Ovary (tissue), 3 donors: ENCODE measurements around the gene MCRS1.

Experiments used
- EP300 ChIP-seq: sonication (generic); formaldehyde crosslinking; IDR thresholded peaks from one replicate; pipeline ENCODE4 v1.6.1; 2017; ENCODE audit warnings: antibody characterized with exemption
- POLR2A ChIP-seq: fragments of 450-650 bp; IDR thresholded peaks from one replicate; pipeline ENCODE4 v1.6.1; 2017; ENCODE audit warnings: antibody characterized with exemption, mild to moderate bottlenecking, moderate library complexity
- TF ChIP-seq, protein P1 (sequence below), 3 donors: fragments of 450-650 bp in 2 of 3; fragments of 200-600 bp in 1 of 3; IDR thresholded peaks; one replicate each; pipeline versions ENCODE4 v1.5.1 to v1.8.0; 2016 to 2022; ENCODE audit warnings: antibody characterized with exemption in 3 of 3, mild to moderate bottlenecking in 1 of 3
- donor health status: DM: no; HTN: no; CAD: no.

DNA sequence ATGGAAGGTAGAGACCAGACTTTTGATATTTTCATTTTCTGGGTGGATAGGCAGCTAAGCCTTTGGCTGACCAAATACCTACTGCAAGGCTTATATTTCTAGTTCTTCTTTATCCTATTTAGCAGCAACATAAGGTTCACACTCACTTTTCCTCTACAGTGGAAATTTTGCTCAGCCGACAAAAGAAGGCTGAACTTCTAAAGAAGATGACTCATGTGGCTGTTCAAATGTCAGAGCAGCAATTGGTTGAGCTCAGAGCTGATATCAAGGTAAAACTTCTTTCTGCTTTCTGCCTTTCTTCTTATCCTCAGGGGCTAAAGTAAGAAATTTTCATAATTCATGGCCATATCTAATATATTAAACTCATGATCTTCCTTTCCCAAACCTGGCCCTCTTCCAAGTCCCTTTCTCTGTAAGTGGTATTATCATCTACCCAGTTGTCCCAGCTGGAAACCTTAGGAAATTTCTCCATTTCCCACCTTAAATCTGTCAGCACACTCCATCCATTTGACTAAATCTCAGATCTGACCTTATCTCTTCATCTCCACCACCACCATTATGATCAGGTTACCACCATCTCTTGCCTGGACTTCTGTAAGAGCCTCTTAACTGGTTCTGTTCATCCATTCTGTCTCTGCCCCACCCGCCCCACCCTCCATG is 48.9 kb downstream of the MCRS1 start:
- TF ChIP-seq EP300 (no peak), POLR2A (no peak)
- TF ChIP-seq, protein P1, sequence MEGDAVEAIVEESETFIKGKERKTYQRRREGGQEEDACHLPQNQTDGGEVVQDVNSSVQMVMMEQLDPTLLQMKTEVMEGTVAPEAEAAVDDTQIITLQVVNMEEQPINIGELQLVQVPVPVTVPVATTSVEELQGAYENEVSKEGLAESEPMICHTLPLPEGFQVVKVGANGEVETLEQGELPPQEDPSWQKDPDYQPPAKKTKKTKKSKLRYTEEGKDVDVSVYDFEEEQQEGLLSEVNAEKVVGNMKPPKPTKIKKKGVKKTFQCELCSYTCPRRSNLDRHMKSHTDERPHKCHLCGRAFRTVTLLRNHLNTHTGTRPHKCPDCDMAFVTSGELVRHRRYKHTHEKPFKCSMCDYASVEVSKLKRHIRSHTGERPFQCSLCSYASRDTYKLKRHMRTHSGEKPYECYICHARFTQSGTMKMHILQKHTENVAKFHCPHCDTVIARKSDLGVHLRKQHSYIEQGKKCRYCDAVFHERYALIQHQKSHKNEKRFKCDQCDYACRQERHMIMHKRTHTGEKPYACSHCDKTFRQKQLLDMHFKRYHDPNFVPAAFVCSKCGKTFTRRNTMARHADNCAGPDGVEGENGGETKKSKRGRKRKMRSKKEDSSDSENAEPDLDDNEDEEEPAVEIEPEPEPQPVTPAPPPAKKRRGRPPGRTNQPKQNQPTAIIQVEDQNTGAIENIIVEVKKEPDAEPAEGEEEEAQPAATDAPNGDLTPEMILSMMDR (IDR thresholded peaks at IDR 0.05) = no peak
